ENCODE results near the gene HMCN1. TPM values are rescaled to one million over a fixed set of nuclear protein-coding genes. Genes with fewer than 3 reads are reported as not detected.

Gene HMCN1
- polyA plus RNA-seq, 1 of the 3 experiments (the other 2 are of a cell fraction), result 59.5 TPM

DNA sequence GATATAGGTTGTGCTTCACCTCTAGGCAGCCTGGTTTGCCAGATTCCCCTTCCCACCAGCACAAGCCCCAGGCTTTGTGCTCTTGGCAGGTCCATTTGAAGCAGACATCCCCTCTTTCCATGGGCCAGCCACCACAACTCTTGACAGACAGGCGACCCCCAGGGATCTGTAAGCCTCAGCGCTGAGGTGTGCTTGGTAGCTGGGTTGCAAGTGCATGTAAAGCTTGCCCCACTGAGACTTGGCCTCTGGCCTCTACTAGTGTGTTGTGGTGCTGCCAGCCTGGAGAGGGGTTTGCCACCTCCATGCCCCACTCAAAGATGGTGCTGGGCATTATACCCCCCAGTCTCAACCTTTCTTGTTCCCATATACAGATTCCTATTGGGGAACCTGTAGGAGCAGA lies 103.9 kb downstream of the HMCN1 start:
- H3K9me3 ChIP-seq, result no peaks in the 10 kb centered on the region

DNA sequence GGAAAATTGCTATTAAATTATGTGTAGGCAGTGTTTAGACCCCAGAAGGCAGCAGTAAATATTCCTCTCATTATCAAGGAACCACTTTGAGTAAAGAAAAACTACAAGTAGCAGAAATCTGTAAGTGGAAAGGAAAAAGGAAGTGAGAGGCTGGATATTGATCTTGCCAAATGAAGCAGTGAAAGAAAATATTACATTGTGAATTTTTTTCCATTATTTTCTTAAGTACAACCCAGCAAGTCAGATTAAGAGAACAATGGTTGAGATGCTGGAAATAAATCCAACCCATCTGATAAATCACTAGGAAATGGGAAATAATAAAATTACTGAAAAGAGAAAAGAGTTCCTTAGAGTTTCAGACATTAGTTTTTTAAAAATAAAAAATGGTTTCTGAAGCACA lies 106.7 kb downstream of the HMCN1 start:
- no peak overlapping the region for H3K27ac ChIP-seq (ENCODE audit: low read depth in 2 of 2, low read length in 1 of 2)
- H3K9me2 ChIP-seq, result no peaks in the 10 kb centered on the region
- no peak overlapping the region for H3K9ac ChIP-seq
- no peaks in the 10 kb centered on the region for H3K9me3 ChIP-seq
- no peak for TF ChIP-seq TEAD4 (IDR thresholded peaks at IDR 0.05; ENCODE audit: borderline replicate concordance, insufficient read depth)
- no peak for TF ChIP-seq ELF1 (IDR thresholded peaks at IDR 0.05)
- no peak for TF ChIP-seq RFX5 (IDR thresholded peaks at IDR 0.05; ENCODE audit: low read length)
- no peak for TF ChIP-seq RXRA (IDR thresholded peaks at IDR 0.05; ENCODE audit: borderline replicate concordance, low read depth)
- no peak for TF ChIP-seq MEF2A (IDR thresholded peaks at IDR 0.05; ENCODE audit: borderline replicate concordance, low read depth)
- no peak for TF ChIP-seq EP300 (IDR thresholded peaks at IDR 0.05; ENCODE audit: borderline replicate concordance in 1 of 2, low read depth in 1 of 2, low read length in 1 of 2)
- no peak for TF ChIP-seq GATA2 (CRISPR knock-in tag; IDR thresholded peaks at IDR 0.05)
- TF ChIP-seq FOXM1 (IDR thresholded peaks at IDR 0.05; ENCODE audit: low read depth), result no peak
- no peak for TF ChIP-seq SMC3 (IDR thresholded peaks at IDR 0.05; ENCODE audit: low read depth, low read length)
- TF ChIP-seq FOXJ3 (CRISPR knock-in tag; IDR thresholded peaks at IDR 0.05), result no peak
- no peak for TF ChIP-seq FOSL2 (IDR thresholded peaks at IDR 0.05; ENCODE audit: borderline replicate concordance, low read depth)
- no peak for TF ChIP-seq EZH2phosphoT487 (IDR thresholded peaks at IDR 0.05; ENCODE audit: borderline replicate concordance, low read depth)
- TF ChIP-seq GABPA (IDR thresholded peaks at IDR 0.05; ENCODE audit: low read depth), result no peak
- TF ChIP-seq RAD21 (IDR thresholded peaks at IDR 0.05; ENCODE audit: low read length), result no peak
- TF ChIP-seq YY1 (IDR thresholded peaks at IDR 0.05; ENCODE audit: low read depth), result no peak
- TF ChIP-seq TAF1 (IDR thresholded peaks at IDR 0.05; ENCODE audit: borderline replicate concordance, low read depth, low read length), result no peak
- TF ChIP-seq, protein P1, sequence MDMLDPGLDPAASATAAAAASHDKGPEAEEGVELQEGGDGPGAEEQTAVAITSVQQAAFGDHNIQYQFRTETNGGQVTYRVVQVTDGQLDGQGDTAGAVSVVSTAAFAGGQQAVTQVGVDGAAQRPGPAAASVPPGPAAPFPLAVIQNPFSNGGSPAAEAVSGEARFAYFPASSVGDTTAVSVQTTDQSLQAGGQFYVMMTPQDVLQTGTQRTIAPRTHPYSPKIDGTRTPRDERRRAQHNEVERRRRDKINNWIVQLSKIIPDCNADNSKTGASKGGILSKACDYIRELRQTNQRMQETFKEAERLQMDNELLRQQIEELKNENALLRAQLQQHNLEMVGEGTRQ (IDR thresholded peaks at IDR 0.05; ENCODE audit: borderline replicate concordance, low read depth, low read length), result no peak
- TF ChIP-seq, protein P2, sequence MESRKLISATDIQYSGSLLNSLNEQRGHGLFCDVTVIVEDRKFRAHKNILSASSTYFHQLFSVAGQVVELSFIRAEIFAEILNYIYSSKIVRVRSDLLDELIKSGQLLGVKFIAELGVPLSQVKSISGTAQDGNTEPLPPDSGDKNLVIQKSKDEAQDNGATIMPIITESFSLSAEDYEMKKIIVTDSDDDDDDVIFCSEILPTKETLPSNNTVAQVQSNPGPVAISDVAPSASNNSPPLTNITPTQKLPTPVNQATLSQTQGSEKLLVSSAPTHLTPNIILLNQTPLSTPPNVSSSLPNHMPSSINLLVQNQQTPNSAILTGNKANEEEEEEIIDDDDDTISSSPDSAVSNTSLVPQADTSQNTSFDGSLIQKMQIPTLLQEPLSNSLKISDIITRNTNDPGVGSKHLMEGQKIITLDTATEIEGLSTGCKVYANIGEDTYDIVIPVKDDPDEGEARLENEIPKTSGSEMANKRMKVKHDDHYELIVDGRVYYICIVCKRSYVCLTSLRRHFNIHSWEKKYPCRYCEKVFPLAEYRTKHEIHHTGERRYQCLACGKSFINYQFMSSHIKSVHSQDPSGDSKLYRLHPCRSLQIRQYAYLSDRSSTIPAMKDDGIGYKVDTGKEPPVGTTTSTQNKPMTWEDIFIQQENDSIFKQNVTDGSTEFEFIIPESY (IDR thresholded peaks at IDR 0.05; ENCODE audit: borderline replicate concordance, low read depth), result no peak
- no peaks in the 10 kb centered on the region for H4K20me1 ChIP-seq (ENCODE audit: insufficient read depth)
- H3K4me3 ChIP-seq (ENCODE audit: low read depth in 2 of 2, low read length in 1 of 2), result no peak overlapping the region
- no peaks in the 10 kb centered on the region for H3K36me3 ChIP-seq (replicated peaks in 1 of 2; ENCODE audit: control insufficient read depth in 1 of 2, insufficient read depth in 2 of 2, low read length in 1 of 2)
- no peak overlapping the region for H2AFZ ChIP-seq (ENCODE audit: low read depth)
- H3K79me2 ChIP-seq (ENCODE audit: insufficient read depth), result no peaks in the 10 kb centered on the region; the same call in 1 of the 2 replicates
- H3K4me2 ChIP-seq, result no peak overlapping the region
- no peaks in the 10 kb centered on the region for H3F3A ChIP-seq (replicated peaks; ENCODE audit: insufficient read depth)
- ChIA-PET POLR2A (no interaction called here), CTCF (no interaction called here)
- H3K27me3 ChIP-seq (ENCODE audit: insufficient read depth), result no peaks in the 10 kb centered on the region
- peaks cover 19 to 24% of the 10 kb centered on the region in 2 experiments; a peak in 3 of 4 replicates for H3K4me1 ChIP-seq (ENCODE audit: control insufficient read depth in 1 of 2, insufficient read depth in 2 of 2, low read depth in 1 of 2, low read length in 1 of 2)
- DNase-seq, result no peak

More for the DNA sequence above, 103.9 kb downstream of the HMCN1 start:
- WGBS (ENCODE audit: low lambda C conversion rate), result 14% methylated on average over 2 of the region's 2 CpGs
- H3K36me3 ChIP-seq (replicated peaks in 1 of 2; ENCODE audit: control insufficient read depth in 1 of 2, insufficient read depth in 2 of 2, low read length in 1 of 2), result no peaks in the 10 kb centered on the region
- H3K4me1 ChIP-seq (ENCODE audit: control insufficient read depth in 1 of 2, insufficient read depth in 2 of 2, low read depth in 1 of 2, low read length in 1 of 2), result peaks cover 9 to 31% of the 10 kb centered on the region in 2 experiments; a peak in 3 of 4 replicates
- CTCF ChIA-PET, result no interaction called here
- no peak overlapping the region for H3K9ac ChIP-seq
- no peaks in the 10 kb centered on the region for H3F3A ChIP-seq (replicated peaks; ENCODE audit: insufficient read depth)
- H3K9me2 ChIP-seq, result no peaks in the 10 kb centered on the region
- no peak overlapping the region for H2AFZ ChIP-seq (ENCODE audit: low read depth)
- H3K4me3 ChIP-seq (ENCODE audit: low read depth in 2 of 2, low read length in 1 of 2), result no peak overlapping the region
- POLR2A ChIA-PET, result no interaction called here
- H3K27me3 ChIP-seq (ENCODE audit: insufficient read depth), result no peaks in the 10 kb centered on the region
- no peaks in the 10 kb centered on the region for H4K20me1 ChIP-seq (ENCODE audit: insufficient read depth)
- no peaks in the 10 kb centered on the region; the same call in 1 of the 2 replicates for H3K79me2 ChIP-seq (ENCODE audit: insufficient read depth)
- DNase-seq, result no peak
- H3K4me2 ChIP-seq, result no peak overlapping the region
- TF ChIP-seq POLR2AphosphoS5 (IDR thresholded peaks at IDR 0.05; ENCODE audit: low read depth, low read length) (no peak), EP300 (IDR thresholded peaks at IDR 0.05; ENCODE audit: borderline replicate concordance in 1 of 2, low read depth in 1 of 2, low read length in 1 of 2) (no peak), TEAD4 (IDR thresholded peaks at IDR 0.05; ENCODE audit: borderline replicate concordance, insufficient read depth) (no peak), NRF1 (IDR thresholded peaks at IDR 0.05; ENCODE audit: low read depth, low read length) (no peak)
- no peak overlapping the region for H3K27ac ChIP-seq (ENCODE audit: low read depth in 2 of 2, low read length in 1 of 2)
